CD4-positive, alpha-beta T cell treated with Interleukin-15 for 4 hours (primary cell): ENCODE results near the gene CNGB1.
"Not testable (repeated sequence)": the region's sequence is repeated elsewhere in the genome, so short reads cannot be mapped to it uniquely, and the experiment has no call there.

Experiments
- DNase-seq: peaks from one replicate; pipeline ENCODE4 v3.0.0-alpha.2; 2020; ENCODE audit warnings: low spot score

The CNGB1 gene

GRCh38 chr16:57997176-57997527 lies 26.2 kb upstream of the CNGB1 start:
- DNase-seq, result no peak

DNA sequence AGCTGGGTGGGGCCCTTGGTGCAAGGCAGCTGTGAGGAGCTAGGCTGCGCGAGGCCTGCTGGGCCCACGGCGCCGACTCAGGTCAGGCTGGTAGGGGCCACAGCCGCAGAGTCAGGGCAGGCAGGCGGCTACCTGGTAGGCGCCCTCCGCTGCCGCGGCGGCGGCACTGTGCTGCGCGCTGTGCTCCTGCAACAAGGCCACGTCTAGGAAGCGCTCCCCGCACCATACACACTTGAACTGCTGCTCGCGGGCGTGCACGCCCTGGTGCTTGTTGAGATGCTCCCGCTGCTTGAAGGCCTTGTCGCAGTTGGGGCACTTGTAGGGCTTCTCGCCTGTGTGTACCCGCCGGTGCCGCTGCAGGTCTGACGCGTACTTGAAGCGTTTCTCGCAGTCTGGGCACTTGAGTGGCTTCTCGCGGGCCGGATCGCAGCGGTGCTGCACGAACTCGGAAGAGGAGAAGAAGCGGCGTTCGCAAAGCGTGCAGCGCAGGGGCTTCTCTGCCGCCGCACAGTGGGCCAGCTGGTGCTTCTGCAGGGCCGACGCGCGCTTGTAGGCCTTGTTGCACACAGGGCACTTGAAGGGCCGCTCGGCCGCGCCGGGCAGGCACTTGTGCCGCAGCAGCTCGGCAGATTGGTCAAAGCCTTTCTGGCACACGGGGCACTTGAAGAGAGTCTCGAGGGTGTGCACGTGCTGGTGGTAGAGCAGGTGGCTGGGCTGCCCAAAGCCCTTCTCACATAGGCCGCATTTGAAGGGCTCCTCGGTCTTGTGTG lies 25.7 kb upstream of the CNGB1 start:
- DNase-seq, result no peak

- DNase-seq, result no peak
Observed at GRCh38 chr16:57995721-57996405, 24.9 kb upstream of the CNGB1 start.

GRCh38 chr16:57994778-57995177 lies 23.9 kb upstream of the CNGB1 start:
- peak; percentile 52 for DNase-seq

- DNase-seq, result no peak
Observed at GRCh38 chr16:57994361-57994760, 23.4 kb upstream of the CNGB1 start.

DNA sequence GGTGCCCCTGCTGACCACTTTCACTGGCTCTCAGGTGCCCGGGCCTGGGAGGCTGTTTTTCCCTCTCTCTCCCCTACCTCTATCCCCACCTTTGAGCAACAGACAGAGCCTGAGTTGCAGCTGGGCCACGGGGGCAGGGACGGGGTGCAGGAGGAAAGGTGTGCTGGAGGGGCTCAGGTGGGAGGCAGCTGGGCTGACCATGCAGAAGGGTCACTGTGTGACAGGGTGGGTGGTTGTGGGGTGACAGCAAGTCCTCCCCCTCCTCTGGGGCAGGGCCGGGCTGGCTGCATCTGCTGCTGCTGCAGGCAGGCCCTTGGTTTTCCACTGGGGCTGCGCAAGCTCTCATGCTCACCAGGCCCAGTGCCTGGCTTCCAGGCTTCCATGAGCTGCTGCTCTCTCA lies 23.0 kb upstream of the CNGB1 start:
- DNase-seq, result no peak

DNA sequence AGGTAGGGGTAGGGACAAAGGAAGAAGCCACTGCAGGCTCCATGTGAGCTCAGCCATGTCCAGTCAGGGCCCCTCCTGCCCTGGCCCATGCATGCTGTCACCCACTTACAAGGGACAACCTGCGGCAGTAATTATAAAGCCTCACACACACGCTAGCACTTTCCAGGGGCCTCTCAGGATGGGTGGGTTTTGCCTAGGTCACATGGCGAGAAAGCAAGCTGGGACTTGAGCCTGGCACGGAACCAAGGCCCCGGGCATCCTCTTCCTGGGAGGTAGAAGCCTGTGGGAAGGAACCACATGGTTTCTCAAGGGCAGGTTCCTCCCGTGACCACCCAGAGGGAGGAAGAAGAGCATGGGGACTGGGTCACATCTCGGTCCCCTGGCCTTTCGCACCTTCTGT lies 22.5 kb upstream of the CNGB1 start:
- no peak for DNase-seq

DNA sequence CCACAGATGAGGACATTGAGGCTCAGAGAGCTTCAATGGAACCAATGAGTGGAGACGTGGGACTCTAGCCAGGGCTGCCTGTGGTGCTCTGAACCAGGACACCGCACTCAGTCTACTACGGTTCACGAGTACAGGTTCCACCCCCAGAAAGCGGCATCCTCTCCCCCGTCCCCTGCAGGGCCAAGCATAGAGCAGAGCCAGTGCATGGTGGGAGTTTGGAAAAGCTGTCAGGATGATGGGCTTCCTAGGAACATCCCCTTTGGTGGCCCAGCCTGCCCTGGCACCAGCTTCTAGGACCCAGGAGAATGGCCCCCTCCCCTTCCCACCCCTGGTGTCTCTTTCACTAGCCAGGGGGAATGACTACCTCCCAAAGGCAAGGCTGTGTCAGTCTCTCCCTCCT lies 21.2 kb upstream of the CNGB1 start:
- no peak for DNase-seq

DNA sequence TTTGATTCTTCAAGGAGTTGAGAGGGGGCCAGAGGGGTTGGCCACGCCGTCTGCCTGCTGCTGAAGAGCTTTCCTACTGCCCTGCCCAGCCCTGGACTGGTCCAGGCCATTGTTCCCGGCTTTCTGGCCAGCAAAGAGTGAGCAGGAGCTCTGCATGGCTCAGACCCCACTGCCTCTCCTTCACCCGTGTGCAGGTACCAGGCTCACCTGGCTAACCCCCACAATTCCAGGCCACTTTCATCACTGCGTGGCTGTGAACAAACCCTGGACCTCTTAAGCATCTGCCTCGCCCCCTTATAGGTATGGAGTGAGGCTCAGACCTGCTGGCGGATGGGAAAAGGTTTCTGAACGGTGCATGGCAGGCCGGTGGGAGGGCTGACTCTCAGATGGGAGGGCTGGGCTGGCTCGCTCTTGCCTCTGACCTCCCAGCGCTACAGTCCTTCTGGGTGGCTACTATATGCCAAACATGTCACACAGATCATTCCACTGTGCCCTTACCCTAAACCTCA lies 20.7 kb upstream of the CNGB1 start:
- no peak for DNase-seq

DNA sequence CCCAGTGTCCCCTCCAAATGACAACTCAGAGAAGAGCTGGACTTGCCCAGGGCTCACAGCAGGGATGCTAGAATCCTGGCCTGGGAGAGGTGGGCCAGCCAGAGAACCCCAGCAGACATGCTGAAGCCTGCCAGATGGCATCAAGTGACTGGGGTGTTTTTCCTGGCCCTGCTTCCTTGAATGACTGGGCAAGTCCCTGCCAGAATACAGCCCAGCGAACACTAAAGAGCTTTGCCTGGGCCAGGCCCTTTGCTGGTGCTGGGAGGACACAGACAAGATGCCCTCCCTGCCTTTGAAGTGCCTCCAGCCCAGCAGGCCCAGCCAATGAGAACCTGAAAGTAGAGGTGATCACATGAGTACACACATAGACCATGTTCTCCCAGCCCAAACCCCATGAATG lies 18.0 kb upstream of the CNGB1 start:
- DNase-seq, result no peak

- no peak for DNase-seq
Observed at GRCh38 chr16:57987441-57988177, 16.7 kb upstream of the CNGB1 start.

DNA sequence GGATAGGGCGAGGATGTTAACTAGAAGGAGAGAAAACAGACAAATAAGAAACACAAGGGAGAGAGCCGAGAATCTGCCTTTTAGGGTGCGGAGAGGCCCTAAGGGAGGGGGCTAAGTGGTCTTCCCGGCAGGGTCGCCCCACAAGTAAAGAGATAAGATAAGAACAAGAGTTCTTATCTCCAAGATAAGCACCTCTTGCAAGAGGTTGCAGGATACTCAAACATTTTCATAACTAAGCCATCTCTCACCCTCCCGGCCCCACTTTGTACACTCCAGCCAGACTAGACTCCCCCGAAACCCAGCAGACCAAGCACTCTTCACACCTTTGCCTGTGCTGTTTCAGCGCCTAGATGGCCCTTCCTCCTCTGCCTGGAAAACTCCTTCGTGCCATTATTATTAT lies 15.3 kb upstream of the CNGB1 start:
- no peak for DNase-seq

- DNase-seq, result no peak
Observed at GRCh38 chr16:57985204-57986181, 14.6 kb upstream of the CNGB1 start.

GRCh38 chr16:57984443-57985203 lies 13.7 kb upstream of the CNGB1 start:
- peak; percentile 94 for DNase-seq

- no peak for DNase-seq
Observed at GRCh38 chr16:57982385-57982784, 11.5 kb upstream of the CNGB1 start.

GRCh38 chr16:57981636-57982035 lies 10.7 kb upstream of the CNGB1 start:
- DNase-seq, result no peak

- DNase-seq, result no peak
Observed at GRCh38 chr16:57979006-57979585, 8.2 kb upstream of the CNGB1 start.

DNA sequence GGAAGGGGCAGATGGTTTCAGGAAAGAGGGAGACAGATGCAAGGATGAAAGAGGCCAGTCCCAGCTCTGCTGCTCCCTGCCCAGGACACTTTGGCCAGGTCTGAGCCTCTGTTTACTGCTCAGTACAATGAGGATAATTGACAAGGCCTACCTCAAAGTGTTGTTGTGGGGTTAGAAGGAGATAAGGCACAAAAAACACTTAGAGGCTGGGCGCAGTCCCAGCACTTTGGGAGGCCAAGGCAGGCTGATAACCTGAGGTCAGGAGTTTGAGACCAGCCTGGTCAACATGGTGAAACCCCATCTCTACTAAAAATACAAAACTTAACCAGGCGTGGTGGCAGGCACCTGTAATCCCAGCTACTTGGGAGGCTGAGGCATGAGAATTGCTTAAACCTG lies 7.1 kb upstream of the CNGB1 start:
- DNase-seq, result not testable (repeated sequence)

DNA sequence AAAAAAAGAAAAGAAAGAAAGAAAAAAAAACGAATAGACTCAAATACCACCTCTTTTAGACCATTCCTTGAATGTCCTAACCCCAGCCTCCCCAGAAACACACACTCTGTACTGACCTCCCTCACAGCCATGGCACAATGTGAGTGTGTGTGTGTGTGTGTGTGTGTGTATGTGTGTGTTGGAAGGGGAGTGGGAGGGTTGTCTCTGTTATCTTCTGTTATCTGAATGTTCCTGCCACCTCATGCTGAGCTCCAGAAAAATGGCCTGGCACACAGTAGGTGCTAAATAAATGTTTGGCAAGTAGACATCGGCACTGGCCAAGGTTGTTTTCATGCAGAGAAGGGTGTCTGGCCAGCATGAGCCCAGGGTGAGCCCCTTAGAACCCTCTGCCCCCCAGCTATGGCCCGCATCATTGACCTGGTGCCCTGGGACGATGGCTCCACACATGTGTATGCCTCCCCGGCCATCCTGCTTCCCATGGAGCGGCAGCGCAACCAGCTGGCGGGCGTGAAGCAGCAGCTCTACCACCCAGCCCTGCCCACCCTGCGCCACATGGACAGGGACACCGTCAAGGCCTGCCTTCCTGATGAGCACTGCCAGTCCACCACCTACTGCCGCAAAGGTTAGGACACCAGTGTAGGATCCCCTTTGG lies 6.6 kb upstream of the CNGB1 start:
- no peak for DNase-seq

GRCh38 chr16:57976331-57976796 lies 5.4 kb upstream of the CNGB1 start:
- DNase-seq, result no peak
